PC-3 (cell line): Measurements from ENCODE around the gene ANKRD52. TPM values are rescaled to one million over a fixed set of nuclear protein-coding genes. Genes with fewer than 3 reads are reported as not detected.
A peak's percentile ranks its signal among the peaks of the same experiment; 100 is the strongest.

Experiments
- ATAC-seq: fragments of 200-7000 bp; cut with Tn5 transposase; 2 replicates; pipeline ENCODE4 v1.9.1; 2020; ENCODE audit warnings: mild to moderate bottlenecking, moderate library complexity
- BruUV-seq: library from RNA; stranded (reverse); fragments of 400-500 nt; replicated peaks from 2 replicates; lab custom pipeline; 2021; lab: Mats Ljungman, UMichigan
- CTCF ChIA-PET: fragments of 300-600 bp; sonication (Branson Sonifier 250); formaldehyde crosslinking; loops from one replicate; lab custom pipeline; 2022; ENCODE audit warnings: antibody characterized with exemption; lab: Charles Lee
- POLR2A ChIA-PET: fragments of 300-600 bp; sonication (Branson Sonifier 250); formaldehyde crosslinking; loops from one replicate; lab custom pipeline; 2022; ENCODE audit warnings: antibody characterized with exemption; ENCODE audit not compliant: unreplicated experiment; lab: Charles Lee
- DNase-seq: peaks from one replicate; pipeline ENCODE4 v3.0.0-alpha.2; 2015
- H2AFZ ChIP-seq: fragments of 300-600 bp; sonication (generic); 2 replicates; pipeline ENCODE4 v1.6.0; 2016; ENCODE audit warnings: antibody characterized with exemption, low read length
- H3F3A ChIP-seq: fragments of 300-600 bp; sonication (generic); one replicate; pipeline ENCODE4 v1.6.0; 2017; ENCODE audit warnings: antibody characterized with exemption, low read length, control low read depth, mild to moderate bottlenecking; ENCODE audit not compliant: unreplicated experiment
- H3K27ac ChIP-seq: fragments of 300-600 bp; sonication (generic); 2 replicates; pipeline ENCODE4 v1.5.1; 2016; ENCODE audit warnings: mild to moderate bottlenecking, low read length
- H3K27me3 ChIP-seq: fragments of 300-600 bp; sonication (generic); 2 replicates; pipeline ENCODE4 v1.6.1; 2016; ENCODE audit warnings: low read length, mixed read lengths
- H3K36me3 ChIP-seq: fragments of 300-600 bp; sonication (generic); 2 replicates; pipeline ENCODE4 v1.6.1; 2016; ENCODE audit warnings: low read depth, mixed run types, low read length, mixed read lengths
- H3K4me1 ChIP-seq: fragments of 300-600 bp; sonication (generic); 2 replicates; pipeline ENCODE4 v1.5.1; 2016; ENCODE audit warnings: low read length; ENCODE audit not compliant: insufficient read depth
- H3K4me2 ChIP-seq: fragments of 300-600 bp; sonication (generic); 2 replicates; pipeline ENCODE4 v1.6.0; 2016; ENCODE audit warnings: low read length
- H3K4me3 ChIP-seq: fragments of 300-600 bp; sonication (generic); 2 replicates; pipeline ENCODE4 v1.5.1; 2016; ENCODE audit warnings: mild to moderate bottlenecking, low read length, mixed read lengths
- H3K79me2 ChIP-seq: fragments of 300-600 bp; sonication (generic); 2 replicates; pipeline ENCODE4 v1.6.1; 2017; ENCODE audit warnings: low read length, mixed read lengths
- H3K9ac ChIP-seq: fragments of 300-600 bp; sonication (generic); 2 replicates; pipeline ENCODE4 v1.6.0; 2016; ENCODE audit warnings: mild to moderate bottlenecking, low read length
- H3K9me2 ChIP-seq: fragments of 300-600 bp; sonication (generic); replicated peaks from 2 replicates; pipeline ENCODE4 v1.6.1; 2016; ENCODE audit warnings: mixed run types, low read length, mixed read lengths
- H3K9me3 ChIP-seq: fragments of 300-600 bp; sonication (generic); 2 replicates; pipeline ENCODE4 v1.6.1; 2016; ENCODE audit warnings: low read length, mixed read lengths
- H4K20me1 ChIP-seq: fragments of 300-600 bp; sonication (generic); 2 replicates; pipeline ENCODE4 v1.6.1; 2016; ENCODE audit warnings: low read length, mixed read lengths
- EZH2 ChIP-seq: fragments of 300-600 bp; sonication (generic); IDR thresholded peaks from one replicate; pipeline ENCODE4 v1.6.1; 2017; ENCODE audit warnings: antibody characterized with exemption, mild to moderate bottlenecking, low read length; ENCODE audit not compliant: unreplicated experiment
- EZH2phosphoT487 ChIP-seq: fragments of 300-600 bp; sonication (generic); IDR thresholded peaks from 2 replicates; pipeline ENCODE4 v1.6.1; 2018; ENCODE audit warnings: mild to moderate bottlenecking, antibody characterized with exemption, low read length, borderline replicate concordance
- intact Hi-C: fragments of 100-400 bp; cut with micrococcal nuclease; formaldehyde crosslinking; loops from 2 replicates; pipeline ENCODE4 v1.9.0; 2023
- total RNA-seq: library from RNA; depleted of rRNA; stranded (reverse); fragments of >200 nt; gene quantifications from 2 replicates; pipeline ENCODE4 v1.2.3, GENCODE V29; 2014
- TF ChIP-seq, protein P1 (sequence below): fragments of 300-600 bp; sonication (generic); conservative IDR thresholded peaks from 2 replicates; pipeline ENCODE4 v1.5.1; 2017; ENCODE audit warnings: antibody characterized with exemption, low read depth, mild to moderate bottlenecking, low read length

Gene ANKRD52
- total RNA-seq, 1 experiment from 2014 or later = 19.1 TPM

DNA sequence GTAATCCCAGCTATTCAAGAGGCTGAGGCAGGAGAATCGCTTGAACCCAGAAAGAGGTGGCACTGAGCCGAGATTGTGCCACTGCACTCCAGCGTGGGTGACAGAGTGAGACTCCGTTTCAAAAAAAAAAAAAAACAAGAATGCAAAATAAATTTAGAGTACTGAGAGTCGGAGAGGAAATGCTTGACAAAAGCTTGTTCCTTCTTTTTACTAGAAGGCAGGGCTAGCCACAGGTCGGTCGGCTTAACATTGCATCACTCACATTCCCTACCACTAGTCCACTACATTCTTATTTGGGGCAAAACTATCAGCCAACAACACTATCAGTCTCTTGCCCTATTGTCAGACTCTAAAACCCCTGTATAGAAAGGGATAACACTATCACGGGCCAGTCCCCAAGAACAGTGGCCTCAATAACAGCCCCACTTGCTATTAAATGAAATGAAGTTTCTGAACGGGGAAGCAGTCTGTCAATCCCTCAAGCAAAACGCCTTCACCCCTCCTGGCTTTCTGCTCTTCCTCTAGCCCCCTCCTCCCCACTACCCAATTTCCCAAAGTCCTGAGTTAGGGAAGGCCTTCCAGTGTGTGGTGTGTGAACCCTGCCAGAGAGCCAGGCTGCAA is 37.5 kb downstream of the ANKRD52 start:
- H3K4me3 ChIP-seq = peak overlapping the region; percentile 90
- H3K27ac ChIP-seq = peak overlapping the region; percentile 81
- peaks cover 34% of the 10 kb centered on the region for H3K79me2 ChIP-seq
- POLR2A ChIA-PET = interaction anchor here (0.7 kb wide), 1 partner anchor 31 kb away, joined by 18 read pairs; no protein-coding TSS in a partner anchor
- intact Hi-C loops = loop anchor here (5.0 kb wide), 1 partner anchor 47 kb away; the partner anchor contains the start of gene COQ10A
- peak overlapping the region; percentile 82 for H3K9ac ChIP-seq
- peak; percentile 33 for DNase-seq
- no peaks in the 10 kb centered on the region for H3K27me3 ChIP-seq
- no peaks in the 10 kb centered on the region for H3K36me3 ChIP-seq
- no peaks in the 10 kb centered on the region for H3K9me3 ChIP-seq
- H3K9me2 ChIP-seq = no peaks in the 10 kb centered on the region
- peak overlapping the region; percentile 94 for H3K4me2 ChIP-seq
- no peaks in the 10 kb centered on the region for H4K20me1 ChIP-seq
- CTCF ChIA-PET = interaction anchor here (0.6 kb wide), 2 partner anchors 14 to 118 kb away, joined by 3 read pairs; partner anchors contain the start of gene IL23A
- H3K4me1 ChIP-seq = peaks cover 22% of the 10 kb centered on the region
- no peaks in the 10 kb centered on the region for H3F3A ChIP-seq
- no peak for ATAC-seq
- BruUV-seq = no TSS peak
- H2AFZ ChIP-seq = peak overlapping the region; percentile 89
- TF ChIP-seq EZH2phosphoT487 (no peak), EZH2 (no peak)
- TF ChIP-seq, protein P1, sequence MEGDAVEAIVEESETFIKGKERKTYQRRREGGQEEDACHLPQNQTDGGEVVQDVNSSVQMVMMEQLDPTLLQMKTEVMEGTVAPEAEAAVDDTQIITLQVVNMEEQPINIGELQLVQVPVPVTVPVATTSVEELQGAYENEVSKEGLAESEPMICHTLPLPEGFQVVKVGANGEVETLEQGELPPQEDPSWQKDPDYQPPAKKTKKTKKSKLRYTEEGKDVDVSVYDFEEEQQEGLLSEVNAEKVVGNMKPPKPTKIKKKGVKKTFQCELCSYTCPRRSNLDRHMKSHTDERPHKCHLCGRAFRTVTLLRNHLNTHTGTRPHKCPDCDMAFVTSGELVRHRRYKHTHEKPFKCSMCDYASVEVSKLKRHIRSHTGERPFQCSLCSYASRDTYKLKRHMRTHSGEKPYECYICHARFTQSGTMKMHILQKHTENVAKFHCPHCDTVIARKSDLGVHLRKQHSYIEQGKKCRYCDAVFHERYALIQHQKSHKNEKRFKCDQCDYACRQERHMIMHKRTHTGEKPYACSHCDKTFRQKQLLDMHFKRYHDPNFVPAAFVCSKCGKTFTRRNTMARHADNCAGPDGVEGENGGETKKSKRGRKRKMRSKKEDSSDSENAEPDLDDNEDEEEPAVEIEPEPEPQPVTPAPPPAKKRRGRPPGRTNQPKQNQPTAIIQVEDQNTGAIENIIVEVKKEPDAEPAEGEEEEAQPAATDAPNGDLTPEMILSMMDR = no peak

DNA sequence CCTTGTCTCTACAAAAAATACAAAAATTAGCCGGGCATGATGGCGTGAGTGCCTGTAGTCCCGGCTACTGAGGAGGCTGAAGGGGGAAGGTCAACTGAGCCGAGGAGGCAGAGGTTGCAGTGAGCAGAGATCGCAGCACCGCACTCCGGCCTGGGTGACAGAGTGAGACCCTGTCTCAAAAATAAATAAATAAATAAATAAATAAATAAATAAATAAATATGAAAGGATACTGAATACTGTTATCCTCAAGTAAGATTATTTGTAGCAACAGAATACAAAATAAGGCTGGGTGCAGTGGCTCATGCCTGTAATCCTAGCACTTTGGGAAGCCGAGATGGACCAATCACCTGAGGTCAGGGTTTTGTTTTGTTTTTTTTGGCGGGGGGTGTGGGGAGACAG is 38.3 kb downstream of the ANKRD52 start:
- Histone ChIP-seq H3F3A (no peaks in the 10 kb centered on the region), H4K20me1 (no peaks in the 10 kb centered on the region), H3K4me3 (0 out of 2 replicates have a peak overlapping the region, but pooled peaks have one; percentile 90), H3K27me3 (no peaks in the 10 kb centered on the region), H3K9me2 (no peaks in the 10 kb centered on the region), H3K4me1 (peaks cover 14% of the 10 kb centered on the region), H3K79me2 (peaks cover 25% of the 10 kb centered on the region), H3K36me3 (no peaks in the 10 kb centered on the region; the same call in 1 of the 2 replicates), H3K4me2 (peak overlapping the region; percentile 94; the same call in 1 of the 2 replicates), H3K27ac (no peak overlapping the region), H2AFZ (no peak overlapping the region), H3K9ac (no peak overlapping the region), H3K9me3 (no peaks in the 10 kb centered on the region)
- no peak for ATAC-seq
- BruUV-seq = no TSS peak
- TF ChIP-seq, protein P1 = no peak
- no peak for TF ChIP-seq EZH2
- no peak for TF ChIP-seq EZH2phosphoT487
- intact Hi-C loops = loop anchor here (5.0 kb wide), 1 partner anchor 47 kb away; the partner anchor contains the start of gene COQ10A
- no peak for DNase-seq
- ChIA-PET CTCF (no interaction called here), POLR2A (interaction anchor here (0.7 kb wide), 1 partner anchor 30 kb away, joined by 18 read pairs; no protein-coding TSS in a partner anchor)

DNA sequence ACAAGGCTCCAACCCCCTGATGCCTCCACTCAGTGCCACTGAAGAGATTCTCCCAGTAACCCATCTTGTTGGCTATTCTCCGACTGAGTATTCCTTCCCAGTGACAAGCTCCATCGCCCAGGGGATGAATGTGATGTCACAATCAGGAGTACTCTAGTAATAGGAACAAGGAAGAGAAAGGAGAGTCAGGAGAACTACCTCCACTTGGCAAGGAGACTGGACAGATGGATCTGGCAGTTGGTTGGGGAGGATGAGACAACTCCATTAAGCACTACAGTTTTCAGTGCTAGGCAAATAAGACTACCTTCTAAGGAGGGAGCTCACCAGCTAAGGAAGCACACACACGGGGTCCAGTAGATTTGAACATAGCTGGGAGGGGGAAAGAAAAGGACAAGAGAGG is 41.7 kb downstream of the ANKRD52 start:
- TF ChIP-seq EZH2phosphoT487 = no peak
- TF ChIP-seq EZH2 = no peak
- TF ChIP-seq, protein P1 = no peak
- Histone ChIP-seq H3K4me2 (no peak overlapping the region), H3K9me2 (no peaks in the 10 kb centered on the region), H3K27ac (no peak overlapping the region), H3F3A (no peaks in the 10 kb centered on the region), H3K36me3 (peaks cover 19% of the 10 kb centered on the region), H3K79me2 (peaks cover 19% of the 10 kb centered on the region), H2AFZ (no peak overlapping the region), H3K4me1 (0 out of 2 replicates have a peak, but pooled peaks cover 3% of the 10 kb centered on the region), H3K9me3 (no peaks in the 10 kb centered on the region), H3K27me3 (no peaks in the 10 kb centered on the region), H3K4me3 (no peak overlapping the region), H4K20me1 (no peaks in the 10 kb centered on the region), H3K9ac (no peak overlapping the region)
- intact Hi-C loops = no loop called here
- DNase-seq (no peak), ATAC-seq (no peak)
- POLR2A ChIA-PET = interaction anchor here (0.5 kb wide), 1 partner anchor 405 kb away, joined by 5 read pairs; no protein-coding TSS in a partner anchor
- CTCF ChIA-PET = no interaction called here
- no TSS peak for BruUV-seq
